Activated naive CD4-positive, alpha-beta T cell treated with anti-CD3 and anti-CD28 coated beads for 36 hours (primary cell): ENCODE results near the gene TMPO. TPM values are rescaled to one million over a fixed set of nuclear protein-coding genes. Genes with fewer than 3 reads are reported as not detected.
A peak's percentile ranks its signal among the peaks of the same experiment; 100 is the strongest.
"Not testable (repeated sequence)": the region's sequence is repeated elsewhere in the genome, so short reads cannot be mapped to it uniquely, and the experiment has no call there.

Experiments
- CTCF ChIA-PET: fragments of 350-600 bp; sonication (Branson Sonifier 250); formaldehyde crosslinking; loops from one replicate; lab custom pipeline; 2021; ENCODE audit warnings: antibody characterized with exemption; lab: Charles Lee
- DNase-seq: peaks from one replicate; pipeline ENCODE4 v3.0.0-alpha.2; 2020
- H3K27ac Mint-ChIP-seq: one replicate; pipeline ENCODE4 v1.8.0; 2021; ENCODE audit warnings: mild to moderate bottlenecking, mixed read lengths
- H3K27me3 Mint-ChIP-seq: one replicate; pipeline ENCODE4 v1.8.0; 2021; ENCODE audit warnings: low read depth, mixed read lengths
- H3K36me3 Mint-ChIP-seq: one replicate; pipeline ENCODE4 v1.8.0; 2021; ENCODE audit warnings: low read depth, mixed read lengths
- H3K4me1 Mint-ChIP-seq: one replicate; pipeline ENCODE4 v1.8.0; 2021; ENCODE audit warnings: low read depth, mixed read lengths
- H3K4me3 Mint-ChIP-seq: one replicate; pipeline ENCODE4 v1.8.0; 2021; ENCODE audit warnings: mild to moderate bottlenecking, moderate library complexity, mixed read lengths
- H3K9me3 Mint-ChIP-seq: one replicate; pipeline ENCODE4 v1.8.0; 2021; ENCODE audit warnings: mixed read lengths
- intact Hi-C: fragments of 100-400 bp; cut with micrococcal nuclease; formaldehyde crosslinking; loops from one replicate; pipeline ENCODE4 v1.15.1; 2023
- total RNA-seq, 2 experiments: library from RNA; stranded (reverse); gene quantifications; one replicate each; pipeline ENCODE4 v1.2.3, GENCODE V29; 2021

The TMPO gene
- total RNA-seq, 2 experiments from 2014 or later, result 326 to 330 TPM

DNA sequence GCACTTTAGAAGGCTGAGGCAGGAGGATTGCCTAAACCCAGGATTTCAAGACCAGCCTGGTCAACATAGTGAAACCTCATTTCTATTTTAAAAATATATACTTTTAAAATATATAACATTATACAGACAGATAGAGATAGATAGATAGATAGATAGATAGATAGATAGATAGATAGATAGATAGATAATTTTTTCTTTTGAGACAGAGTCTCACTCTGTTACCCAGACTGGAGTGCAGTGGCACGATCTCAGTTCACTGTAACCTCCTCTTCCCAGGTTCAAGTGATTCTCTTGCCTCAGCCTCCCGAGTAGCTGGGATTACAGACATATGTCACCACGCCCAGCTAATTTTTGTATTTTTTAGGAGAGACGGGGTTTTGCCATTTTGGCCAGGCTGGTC lies 42.7 kb downstream of the TMPO start:
- H3K9me3 Mint-ChIP-seq, H3K4me3 Mint-ChIP-seq, H3K27ac Mint-ChIP-seq, H3K27me3 Mint-ChIP-seq, CTCF ChIA-PET, DNase-seq, H3K4me1 Mint-ChIP-seq, H3K36me3 Mint-ChIP-seq, intact Hi-C loops: not testable (repeated sequence)

DNA sequence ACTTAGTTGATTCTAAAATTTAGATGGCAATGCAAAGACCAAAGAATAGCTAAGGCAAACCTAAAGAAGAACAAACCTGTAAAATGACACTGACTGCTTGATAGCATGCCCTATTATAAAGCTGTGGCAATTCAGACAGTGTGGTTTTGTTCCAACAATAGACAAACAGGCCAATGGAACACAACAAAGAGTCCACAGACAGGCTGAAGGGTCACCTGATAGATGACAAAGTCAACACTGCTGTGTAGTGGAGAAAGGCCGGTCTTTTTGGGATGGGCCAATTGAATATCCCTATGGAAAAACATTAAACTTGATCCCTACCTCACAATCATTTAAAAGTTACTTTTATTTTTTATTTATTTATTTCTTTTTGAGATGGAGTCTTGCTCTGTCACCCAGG lies 44.3 kb downstream of the TMPO start:
- CTCF ChIA-PET, result no interaction called here
- H3K27me3 Mint-ChIP-seq, result no peaks in the 10 kb centered on the region
- H3K4me1 Mint-ChIP-seq, result no peaks in the 10 kb centered on the region
- no peaks in the 10 kb centered on the region for H3K9me3 Mint-ChIP-seq
- DNase-seq, result no peak
- no peak overlapping the region for H3K4me3 Mint-ChIP-seq
- intact Hi-C loops, result no loop called here
- H3K36me3 Mint-ChIP-seq, result no peaks in the 10 kb centered on the region
- no peak overlapping the region for H3K27ac Mint-ChIP-seq

DNA sequence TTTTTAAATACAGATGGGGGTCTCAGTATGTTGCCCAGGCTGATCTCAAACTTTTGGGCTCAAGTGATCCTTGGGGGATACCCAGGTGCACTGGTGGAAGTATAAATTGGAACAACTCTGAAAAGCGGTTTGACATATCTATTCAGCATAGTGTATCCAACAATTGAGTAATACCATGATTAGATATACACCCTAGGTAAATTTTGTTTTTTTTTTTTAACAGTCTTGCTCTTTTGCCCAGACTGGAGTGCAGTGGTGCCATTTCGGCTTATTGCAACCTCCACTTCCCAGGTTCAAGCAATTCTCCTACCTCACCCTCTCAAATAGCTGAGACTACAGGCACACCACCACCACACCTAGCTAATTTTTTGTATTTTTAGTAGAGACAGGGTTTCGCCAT lies 46.5 kb downstream of the TMPO start:
- H3K27ac Mint-ChIP-seq, result no peak overlapping the region
- H3K9me3 Mint-ChIP-seq, result no peaks in the 10 kb centered on the region
- no peak for DNase-seq
- no peak overlapping the region for H3K4me3 Mint-ChIP-seq
- H3K4me1 Mint-ChIP-seq, result peaks cover 3% of the 10 kb centered on the region
- intact Hi-C loops, result no loop called here
- H3K36me3 Mint-ChIP-seq, result no peaks in the 10 kb centered on the region
- CTCF ChIA-PET, result no interaction called here
- no peaks in the 10 kb centered on the region for H3K27me3 Mint-ChIP-seq

DNA sequence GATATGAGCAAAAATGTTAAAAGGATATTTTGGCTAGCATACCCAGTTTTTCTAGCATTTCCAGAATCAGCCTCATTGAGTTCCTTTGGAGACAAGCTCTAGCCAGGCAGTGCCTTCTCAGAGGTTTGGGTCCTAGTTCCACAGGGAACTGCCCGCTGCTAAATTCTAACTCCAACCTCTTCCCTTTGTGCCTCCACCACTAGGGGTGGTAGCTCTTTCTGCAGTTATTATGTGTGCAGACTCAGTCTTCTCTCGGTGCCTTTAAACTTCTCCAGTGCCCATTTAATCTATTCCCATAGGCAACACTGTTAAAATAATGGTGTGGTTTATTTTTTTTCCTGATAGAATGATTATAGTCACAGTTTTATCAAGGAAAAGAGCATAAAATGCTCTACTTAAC lies 56.6 kb downstream of the TMPO start:
- peaks cover 2% of the 10 kb centered on the region for H3K27me3 Mint-ChIP-seq
- CTCF ChIA-PET, result interaction anchor here (0.7 kb wide), 1 partner anchor 21 kb away, joined by 3 read pairs; no protein-coding TSS in a partner anchor
- intact Hi-C loops, result no loop called here
- H3K9me3 Mint-ChIP-seq, result no peaks in the 10 kb centered on the region
- H3K36me3 Mint-ChIP-seq, result no peaks in the 10 kb centered on the region
- H3K4me1 Mint-ChIP-seq, result no peaks in the 10 kb centered on the region
- no peak for DNase-seq
- H3K27ac Mint-ChIP-seq, result no peak overlapping the region
- no peak overlapping the region for H3K4me3 Mint-ChIP-seq

DNA sequence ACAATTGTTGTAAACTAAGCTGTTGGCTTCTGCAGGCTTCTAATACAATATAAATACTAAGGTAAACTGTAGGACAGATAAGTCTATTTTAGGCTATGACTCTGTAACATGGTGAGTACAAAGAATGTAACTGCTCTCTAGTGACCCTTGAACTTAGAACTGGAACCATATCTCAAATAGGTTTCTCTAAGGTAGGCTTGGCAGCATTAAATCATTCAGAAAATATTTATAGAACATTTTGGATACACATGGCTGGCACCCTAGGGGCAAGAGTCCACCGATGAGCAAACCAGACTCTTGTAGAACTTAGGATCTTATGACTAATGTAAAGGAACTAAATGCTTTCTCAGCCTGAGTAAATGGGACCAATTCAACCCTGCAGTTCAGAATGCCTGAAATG lies 58.7 kb downstream of the TMPO start:
- H3K4me1 Mint-ChIP-seq, result no peaks in the 10 kb centered on the region
- DNase-seq, result no peak
- intact Hi-C loops, result no loop called here
- no peak overlapping the region for H3K27ac Mint-ChIP-seq
- peaks cover 2% of the 10 kb centered on the region for H3K27me3 Mint-ChIP-seq
- CTCF ChIA-PET, result no interaction called here
- H3K36me3 Mint-ChIP-seq, result no peaks in the 10 kb centered on the region
- H3K9me3 Mint-ChIP-seq, result no peaks in the 10 kb centered on the region
- H3K4me3 Mint-ChIP-seq, result no peak overlapping the region

DNA sequence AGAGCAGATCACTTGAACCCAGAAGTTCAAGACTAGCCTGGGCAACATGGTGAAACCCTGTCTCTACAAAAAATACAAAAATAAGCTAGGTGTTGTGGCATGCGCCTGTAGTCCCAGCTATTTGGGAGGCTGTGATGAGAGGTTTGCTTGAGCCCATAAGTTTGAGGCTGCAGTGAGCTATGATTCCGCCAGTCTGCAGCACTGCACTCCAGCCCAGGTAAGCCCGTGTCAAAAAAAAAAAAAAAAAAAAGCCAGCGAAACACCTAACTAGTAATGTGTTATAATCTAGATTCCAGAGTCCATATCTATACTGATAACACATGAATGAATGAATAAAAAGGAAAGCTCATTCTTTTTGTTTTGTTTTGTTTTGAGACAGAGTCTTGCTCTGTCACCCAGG lies 59.6 kb downstream of the TMPO start:
- no peaks in the 10 kb centered on the region for H3K4me1 Mint-ChIP-seq
- CTCF ChIA-PET, result interaction anchor here (1.5 kb wide), 1 partner anchor 8 kb away, joined by 8 read pairs; no protein-coding TSS in a partner anchor
- H3K27me3 Mint-ChIP-seq, result peaks cover 2% of the 10 kb centered on the region
- H3K27ac Mint-ChIP-seq, result no peak overlapping the region
- H3K36me3 Mint-ChIP-seq, result no peaks in the 10 kb centered on the region
- no peak overlapping the region for H3K4me3 Mint-ChIP-seq
- no peak for DNase-seq
- no peaks in the 10 kb centered on the region for H3K9me3 Mint-ChIP-seq
- intact Hi-C loops, result no loop called here

DNA sequence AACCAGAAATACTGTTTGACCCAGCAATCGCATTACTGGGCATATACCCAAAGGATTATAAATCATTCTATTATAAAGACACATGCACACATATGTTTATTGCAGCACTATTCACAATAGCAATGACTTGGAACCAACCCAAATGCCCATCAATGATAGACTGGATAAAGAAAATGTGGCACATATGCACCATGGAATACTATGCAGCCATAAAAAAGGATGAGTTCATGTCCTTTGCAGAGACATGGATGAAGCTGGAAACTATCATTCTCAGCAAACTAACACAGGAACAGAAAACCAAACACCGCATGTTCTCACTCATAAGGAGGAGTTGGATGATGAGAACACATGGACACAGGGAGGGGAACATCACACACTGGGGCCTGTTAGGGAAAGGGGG lies 61.4 kb downstream of the TMPO start:
- H3K27me3 Mint-ChIP-seq, intact Hi-C loops, H3K4me3 Mint-ChIP-seq, CTCF ChIA-PET, DNase-seq, H3K4me1 Mint-ChIP-seq, H3K27ac Mint-ChIP-seq, H3K9me3 Mint-ChIP-seq, H3K36me3 Mint-ChIP-seq: not testable (repeated sequence)

DNA sequence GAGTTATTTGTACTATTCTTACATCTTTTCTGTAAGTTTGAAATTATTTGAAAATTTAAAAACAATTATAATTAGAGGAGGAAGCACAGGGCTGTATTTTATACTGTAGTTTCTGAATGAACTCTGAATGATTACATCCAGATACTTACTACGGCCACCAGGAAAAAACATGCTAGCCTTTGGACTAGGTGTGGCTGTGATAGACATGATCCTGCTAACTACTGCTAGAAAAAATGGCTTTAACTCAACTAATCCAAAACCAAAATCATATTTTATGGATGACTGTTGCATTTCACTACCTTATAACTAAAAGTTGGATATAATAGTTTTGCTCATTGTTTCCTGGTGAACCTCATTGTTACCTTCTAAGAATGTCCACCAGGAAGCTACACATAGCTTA lies 63.0 kb downstream of the TMPO start:
- Mint-ChIP-seq H3K27me3 (peaks cover 2% of the 10 kb centered on the region), H3K4me3 (no peak overlapping the region), H3K4me1 (no peaks in the 10 kb centered on the region), H3K36me3 (no peaks in the 10 kb centered on the region), H3K27ac (no peak overlapping the region), H3K9me3 (no peaks in the 10 kb centered on the region)
- intact Hi-C loops, result no loop called here
- DNase-seq, result no peak
- CTCF ChIA-PET, result no interaction called here

DNA sequence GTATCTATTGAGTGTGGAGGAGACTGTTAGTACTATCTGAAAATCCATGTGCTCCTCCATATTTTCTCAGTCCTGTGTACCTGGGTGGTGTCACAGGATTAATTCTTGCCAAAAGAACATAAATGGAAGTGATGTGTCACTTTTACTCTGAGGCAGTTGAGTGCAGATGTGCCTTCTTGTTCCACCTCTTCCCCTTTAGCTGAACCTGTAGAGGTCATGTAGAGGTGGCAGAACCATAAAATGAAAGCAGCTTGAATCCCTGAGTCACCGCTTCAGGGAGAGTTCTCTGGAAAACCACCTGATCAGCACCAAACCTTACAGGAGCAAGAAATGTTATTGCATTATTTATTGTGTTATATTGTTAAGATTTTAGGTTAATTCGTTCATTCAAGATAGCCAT lies 63.4 kb downstream of the TMPO start:
- Mint-ChIP-seq H3K4me3 (no peak overlapping the region), H3K27ac (no peak overlapping the region), H3K27me3 (peaks cover 2% of the 10 kb centered on the region), H3K4me1 (no peaks in the 10 kb centered on the region), H3K9me3 (no peaks in the 10 kb centered on the region), H3K36me3 (no peaks in the 10 kb centered on the region)
- intact Hi-C loops, result no loop called here
- no peak for DNase-seq
- CTCF ChIA-PET, result no interaction called here

DNA sequence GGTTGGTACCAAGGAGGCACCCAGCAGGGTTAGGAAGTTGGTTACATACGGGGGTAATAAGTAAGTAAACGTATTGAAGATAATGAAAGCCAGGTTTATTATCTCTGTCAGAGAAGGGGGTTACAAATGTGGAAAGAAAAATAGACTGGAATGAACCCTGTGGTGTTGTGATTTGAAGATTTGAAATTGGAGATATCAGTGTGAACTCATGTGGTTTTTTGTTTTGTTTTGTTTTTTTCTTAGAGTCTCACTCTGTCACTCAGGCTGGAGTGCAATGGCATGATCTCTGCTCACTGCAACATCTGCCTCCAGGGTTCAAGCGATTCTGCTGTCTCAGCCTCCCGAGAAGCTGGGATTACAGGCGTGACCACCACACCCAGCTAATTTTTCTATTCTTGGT lies 64.0 kb downstream of the TMPO start:
- peaks cover 2% of the 10 kb centered on the region for H3K27me3 Mint-ChIP-seq
- DNase-seq, result no peak
- no peak overlapping the region for H3K4me3 Mint-ChIP-seq
- H3K36me3 Mint-ChIP-seq, result no peaks in the 10 kb centered on the region
- H3K27ac Mint-ChIP-seq, result no peak overlapping the region
- CTCF ChIA-PET, result no interaction called here
- H3K4me1 Mint-ChIP-seq, result no peaks in the 10 kb centered on the region
- intact Hi-C loops, result no loop called here
- no peaks in the 10 kb centered on the region for H3K9me3 Mint-ChIP-seq

DNA sequence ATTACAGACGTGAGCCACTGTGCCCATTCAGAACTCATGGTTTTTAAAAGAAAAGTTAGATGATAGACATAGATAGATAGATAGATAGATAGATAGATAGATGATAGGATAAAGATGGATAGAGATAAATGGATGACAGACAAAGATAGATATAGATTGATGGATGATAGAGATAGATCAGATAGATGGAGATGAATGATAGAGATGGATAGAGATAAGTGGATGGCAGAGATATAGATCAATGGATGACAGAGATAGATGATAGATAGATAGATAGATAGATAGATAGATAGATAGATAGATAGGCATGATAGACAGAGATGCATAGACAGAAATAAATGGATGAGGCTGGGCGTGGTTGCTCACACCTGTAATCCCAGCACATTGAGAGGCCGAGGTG lies 64.4 kb downstream of the TMPO start:
- no peaks in the 10 kb centered on the region for H3K4me1 Mint-ChIP-seq
- intact Hi-C loops, result no loop called here
- DNase-seq, result no peak
- no peaks in the 10 kb centered on the region for H3K9me3 Mint-ChIP-seq
- no peak overlapping the region for H3K4me3 Mint-ChIP-seq
- peaks cover 2% of the 10 kb centered on the region for H3K27me3 Mint-ChIP-seq
- no peaks in the 10 kb centered on the region for H3K36me3 Mint-ChIP-seq
- CTCF ChIA-PET, result no interaction called here
- no peak overlapping the region for H3K27ac Mint-ChIP-seq

DNA sequence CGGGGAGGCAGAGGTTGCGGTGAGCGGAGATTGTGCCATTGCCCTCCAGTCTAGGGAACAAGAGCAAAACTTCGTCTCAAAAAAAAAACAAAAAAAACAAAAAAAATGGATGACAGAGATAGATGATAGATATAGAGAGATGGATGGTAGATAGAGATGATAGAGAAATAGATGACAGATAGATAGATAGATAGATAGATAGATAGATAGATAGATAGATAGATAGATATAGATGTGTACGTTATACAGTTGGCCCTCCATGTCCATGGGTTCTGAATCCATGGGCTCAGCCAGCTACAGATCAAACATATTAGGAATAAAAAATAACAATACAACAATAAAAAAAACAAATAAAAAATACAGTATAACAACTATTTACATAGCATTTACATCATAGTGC lies 65.3 kb downstream of the TMPO start:
- CTCF ChIA-PET, result interaction anchor here (1.5 kb wide), 1 partner anchor 11 kb away, joined by 5 read pairs; no protein-coding TSS in a partner anchor
- Mint-ChIP-seq H3K27me3 (peaks cover 2% of the 10 kb centered on the region), H3K27ac (peak overlapping the region; percentile 30), H3K4me1 (no peaks in the 10 kb centered on the region), H3K4me3 (no peak overlapping the region), H3K36me3 (no peaks in the 10 kb centered on the region), H3K9me3 (no peaks in the 10 kb centered on the region)
- no peak for DNase-seq
- intact Hi-C loops, result no loop called here

DNA sequence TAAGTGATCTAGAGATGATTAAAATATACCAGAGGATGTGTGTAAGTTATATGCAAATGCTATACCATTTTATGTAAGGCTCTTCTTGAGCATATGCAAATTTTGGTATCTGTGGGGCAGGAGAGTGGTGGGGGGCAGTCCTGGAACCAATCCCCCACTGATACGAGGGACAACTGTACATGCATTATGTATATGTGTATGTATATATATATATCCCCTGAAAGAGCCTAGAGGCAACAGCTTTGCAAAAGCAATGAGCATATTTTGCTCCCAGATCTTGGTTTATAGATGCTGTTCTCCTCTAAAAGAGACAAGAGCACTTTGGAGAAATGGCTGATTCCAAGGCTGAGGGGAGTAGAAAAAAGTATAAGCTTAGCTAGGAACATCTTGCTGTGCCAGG lies 65.7 kb downstream of the TMPO start:
- Mint-ChIP-seq H3K36me3 (no peaks in the 10 kb centered on the region), H3K27ac (no peak overlapping the region), H3K4me3 (no peak overlapping the region), H3K4me1 (no peaks in the 10 kb centered on the region), H3K9me3 (no peaks in the 10 kb centered on the region), H3K27me3 (peaks cover 2% of the 10 kb centered on the region)
- no peak for DNase-seq
- intact Hi-C loops, result no loop called here
- CTCF ChIA-PET, result interaction anchor here (1.5 kb wide), 1 partner anchor 11 kb away, joined by 5 read pairs; no protein-coding TSS in a partner anchor

DNA sequence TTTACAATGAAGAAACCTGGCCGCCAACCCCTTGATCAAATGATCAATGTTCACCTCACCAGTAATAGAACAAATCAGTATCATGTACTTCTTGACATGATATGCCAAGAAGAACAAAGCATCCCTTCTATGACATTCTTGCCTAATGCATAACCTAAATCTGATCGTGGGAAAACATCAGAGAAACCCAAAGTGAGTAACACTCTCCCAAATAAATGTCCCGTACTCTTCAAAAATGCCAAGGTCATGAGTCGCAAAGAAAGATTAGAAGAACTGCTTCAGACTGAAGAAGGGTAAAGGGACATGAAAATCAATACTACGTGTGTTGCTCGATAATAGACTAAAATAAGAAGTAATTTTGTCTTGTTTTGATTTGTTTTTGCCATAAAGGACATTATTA lies 66.7 kb downstream of the TMPO start:
- intact Hi-C loops, result no loop called here
- H3K36me3 Mint-ChIP-seq, result no peaks in the 10 kb centered on the region
- no peak overlapping the region for H3K4me3 Mint-ChIP-seq
- no peak overlapping the region for H3K27ac Mint-ChIP-seq
- H3K27me3 Mint-ChIP-seq, result no peaks in the 10 kb centered on the region
- CTCF ChIA-PET, result interaction anchor here (0.6 to 1.0 kb wide), 2 partner anchors 15 to 34 kb away, joined by 5 to 6 read pairs; no protein-coding TSS in a partner anchor
- no peak for DNase-seq
- H3K4me1 Mint-ChIP-seq, result no peaks in the 10 kb centered on the region
- no peaks in the 10 kb centered on the region for H3K9me3 Mint-ChIP-seq
